ENCODE results near the gene JARID2.

Gene JARID2

DNA sequence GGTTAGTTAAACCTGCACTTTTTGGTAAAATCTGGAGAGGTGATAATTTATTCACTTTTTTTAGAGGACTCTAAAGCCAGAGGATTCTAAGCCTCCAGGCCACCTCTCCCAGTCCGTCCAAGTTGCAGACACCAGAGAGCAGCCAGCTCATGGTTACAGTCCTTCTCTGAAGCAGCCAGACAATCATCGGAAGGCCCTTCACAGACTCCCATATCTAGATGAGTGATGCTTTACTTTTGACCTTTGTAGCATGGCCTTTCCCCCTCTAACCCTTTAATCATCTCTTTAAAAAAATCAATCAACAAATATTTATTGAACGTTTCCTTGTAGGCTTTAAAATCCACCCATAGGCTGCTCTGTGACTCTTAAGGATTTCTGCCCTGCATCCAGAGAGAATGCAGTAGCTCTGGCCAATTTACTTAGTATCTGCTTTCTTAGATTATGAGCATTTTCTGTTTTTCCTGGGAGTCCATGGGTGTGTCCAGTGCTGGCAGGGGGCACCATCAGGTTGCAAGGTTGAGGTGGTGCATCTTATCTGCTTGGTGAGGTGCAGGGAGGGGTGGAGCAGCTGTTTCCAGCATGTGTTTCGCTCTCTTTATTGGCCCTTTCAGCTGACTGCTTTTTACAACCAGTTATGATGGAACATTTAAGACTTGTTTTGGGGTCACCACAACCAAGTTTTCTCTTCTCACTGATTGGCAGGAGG lies 58.6 kb downstream of the JARID2 start:
- TF ChIP-seq, protein P1, sequence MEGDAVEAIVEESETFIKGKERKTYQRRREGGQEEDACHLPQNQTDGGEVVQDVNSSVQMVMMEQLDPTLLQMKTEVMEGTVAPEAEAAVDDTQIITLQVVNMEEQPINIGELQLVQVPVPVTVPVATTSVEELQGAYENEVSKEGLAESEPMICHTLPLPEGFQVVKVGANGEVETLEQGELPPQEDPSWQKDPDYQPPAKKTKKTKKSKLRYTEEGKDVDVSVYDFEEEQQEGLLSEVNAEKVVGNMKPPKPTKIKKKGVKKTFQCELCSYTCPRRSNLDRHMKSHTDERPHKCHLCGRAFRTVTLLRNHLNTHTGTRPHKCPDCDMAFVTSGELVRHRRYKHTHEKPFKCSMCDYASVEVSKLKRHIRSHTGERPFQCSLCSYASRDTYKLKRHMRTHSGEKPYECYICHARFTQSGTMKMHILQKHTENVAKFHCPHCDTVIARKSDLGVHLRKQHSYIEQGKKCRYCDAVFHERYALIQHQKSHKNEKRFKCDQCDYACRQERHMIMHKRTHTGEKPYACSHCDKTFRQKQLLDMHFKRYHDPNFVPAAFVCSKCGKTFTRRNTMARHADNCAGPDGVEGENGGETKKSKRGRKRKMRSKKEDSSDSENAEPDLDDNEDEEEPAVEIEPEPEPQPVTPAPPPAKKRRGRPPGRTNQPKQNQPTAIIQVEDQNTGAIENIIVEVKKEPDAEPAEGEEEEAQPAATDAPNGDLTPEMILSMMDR (conservative IDR thresholded peaks at IDR 0.05; ENCODE audit: low read depth, low read length): no peak
- DNase-seq (ENCODE audit: low read depth): no peak
- no peak overlapping the region for H3K4me3 ChIP-seq (ENCODE audit: low read depth, low read length)

DNA sequence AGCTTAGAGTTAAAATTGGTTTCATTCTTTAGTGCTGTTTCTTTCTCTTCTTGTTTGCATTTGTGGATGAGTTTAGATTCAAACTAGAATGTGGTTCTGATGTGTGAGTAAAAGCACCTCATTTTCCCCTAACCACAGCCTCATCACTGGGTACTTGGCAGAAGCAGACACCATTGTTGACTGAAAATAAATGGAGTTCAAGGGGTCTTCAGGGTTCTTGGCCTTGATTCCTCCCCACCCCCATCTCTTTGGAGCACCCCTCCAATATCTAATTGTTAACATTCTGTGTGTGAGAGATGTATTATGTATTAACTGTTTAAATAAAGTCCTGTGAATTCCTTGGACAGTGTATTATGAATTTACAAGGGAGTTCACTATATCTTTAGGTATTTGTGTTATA lies 59.6 kb downstream of the JARID2 start:
- H3K4me3 ChIP-seq (ENCODE audit: low read depth, low read length): no peak overlapping the region
- DNase-seq (ENCODE audit: low read depth): no peak
- TF ChIP-seq, protein P1 (conservative IDR thresholded peaks at IDR 0.05; ENCODE audit: low read depth, low read length): no peak

DNA sequence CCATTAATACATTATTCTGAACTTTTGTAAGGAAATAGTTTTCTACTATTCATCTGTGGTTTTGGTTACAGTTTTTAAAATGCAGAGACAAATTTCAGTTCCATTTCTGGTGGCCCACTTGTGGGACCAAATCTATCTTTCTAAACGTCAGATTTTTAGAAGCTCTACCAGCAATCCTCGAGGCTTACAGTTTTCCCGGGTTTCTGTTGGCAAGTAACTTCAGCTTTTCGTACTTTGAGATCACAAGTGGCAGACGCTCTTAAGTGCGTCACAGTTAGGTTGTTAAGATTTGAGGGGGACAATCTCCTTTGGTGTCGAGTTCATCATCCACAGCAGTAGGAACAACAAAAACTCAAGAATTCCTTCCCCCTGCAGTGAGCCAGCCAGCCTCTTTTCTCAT lies 60.0 kb downstream of the JARID2 start:
- no peak overlapping the region for H3K4me3 ChIP-seq (ENCODE audit: low read depth, low read length)
- DNase-seq (ENCODE audit: low read depth): no peak
- TF ChIP-seq, protein P1 (conservative IDR thresholded peaks at IDR 0.05; ENCODE audit: low read depth, low read length): no peak

DNA sequence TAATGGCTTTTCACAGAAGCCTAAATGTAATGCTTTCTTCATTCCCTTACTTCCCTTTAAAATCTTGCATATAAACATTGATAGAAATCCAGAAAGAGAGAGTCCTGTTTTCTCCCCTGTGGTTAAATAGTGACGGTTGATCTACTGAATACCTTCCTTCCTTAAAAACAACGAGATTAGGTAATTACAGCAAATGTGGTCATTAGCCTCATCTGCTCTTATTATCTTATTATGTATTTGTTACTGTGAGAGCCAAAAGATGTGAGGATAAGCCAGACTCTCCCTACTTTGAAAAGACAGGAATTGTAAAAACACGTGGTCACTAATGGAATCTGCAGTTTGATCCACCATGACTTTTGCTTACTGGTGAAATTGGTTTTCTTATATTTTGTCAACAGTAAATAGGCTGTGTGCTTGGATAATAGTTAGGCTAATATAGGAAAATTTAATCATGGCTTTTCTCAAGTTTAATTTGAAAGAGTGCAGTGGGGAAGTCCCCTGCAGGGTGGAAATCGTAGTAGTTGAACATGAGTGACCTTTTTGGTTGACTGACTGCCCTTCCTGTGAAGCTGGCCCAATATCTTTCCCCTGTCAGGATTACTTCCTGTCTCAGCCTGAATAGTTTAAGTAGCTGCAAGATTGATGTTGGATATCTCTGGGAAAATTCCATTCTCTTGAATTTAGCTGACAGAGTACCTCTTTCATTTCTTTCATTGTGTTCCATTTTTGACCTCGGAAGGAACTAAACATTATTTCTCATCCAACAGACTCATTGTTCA lies 62.8 kb downstream of the JARID2 start:
- no peak overlapping the region for H3K4me3 ChIP-seq (ENCODE audit: low read depth, low read length)
- no peak for DNase-seq (ENCODE audit: low read depth)
- TF ChIP-seq, protein P1 (conservative IDR thresholded peaks at IDR 0.05; ENCODE audit: low read depth, low read length): no peak

DNA sequence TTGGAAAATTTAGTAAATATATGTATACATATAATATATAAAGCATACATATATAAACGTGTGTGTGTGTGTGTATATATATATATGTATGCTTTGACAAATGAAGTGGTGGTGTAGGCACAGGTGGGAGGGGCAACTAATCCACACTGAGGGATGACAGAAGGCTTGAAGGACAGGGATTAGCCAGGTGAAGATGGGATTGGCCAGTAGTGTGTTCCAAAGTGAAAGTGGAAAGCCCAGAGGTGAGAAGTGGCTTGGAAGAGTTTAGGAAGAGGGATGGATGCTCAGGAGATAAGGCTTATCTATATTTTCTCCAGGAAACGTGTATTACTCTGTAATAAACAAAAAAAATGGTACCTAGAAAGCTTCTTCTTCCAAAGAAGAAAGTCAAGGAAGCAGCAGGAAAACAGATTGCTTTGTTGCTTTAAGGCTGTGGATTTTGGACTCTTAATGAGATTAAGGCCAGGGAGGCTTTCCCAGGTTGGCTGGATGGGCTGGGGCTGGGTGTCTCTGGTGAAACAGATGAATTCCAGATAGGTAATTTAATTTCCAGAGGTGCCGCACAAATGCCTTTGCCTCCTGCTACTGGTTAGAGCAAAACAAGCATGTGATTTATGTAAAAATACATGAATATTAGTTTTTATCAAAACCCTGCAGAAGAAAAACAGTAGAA lies 63.9 kb downstream of the JARID2 start:
- DNase-seq (ENCODE audit: low read depth): no peak
- no peak overlapping the region for H3K4me3 ChIP-seq (ENCODE audit: low read depth, low read length)
- TF ChIP-seq, protein P1 (conservative IDR thresholded peaks at IDR 0.05; ENCODE audit: low read depth, low read length): no peak

DNA sequence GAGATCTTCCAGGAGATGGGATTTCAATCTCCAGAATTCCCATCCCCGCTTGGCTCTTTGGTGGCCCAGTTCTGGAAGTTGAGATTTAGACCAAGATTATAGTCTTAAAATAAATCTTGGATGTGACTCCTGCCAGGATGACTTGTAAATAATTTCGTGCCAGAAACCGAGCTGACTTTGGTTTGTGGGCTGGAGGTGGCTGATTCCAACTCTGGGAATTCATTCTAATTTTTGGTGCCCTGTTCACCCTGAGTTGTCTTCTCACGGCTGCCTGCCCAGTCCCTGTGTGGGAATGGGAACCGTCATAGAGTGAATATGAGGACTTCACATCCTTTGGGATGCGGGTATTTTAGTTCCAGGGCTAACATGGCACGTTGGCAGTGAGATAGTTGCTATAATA lies 64.8 kb downstream of the JARID2 start:
- DNase-seq (ENCODE audit: low read depth): no peak
- no peak overlapping the region for H3K4me3 ChIP-seq (ENCODE audit: low read depth, low read length)
- TF ChIP-seq, protein P1 (conservative IDR thresholded peaks at IDR 0.05; ENCODE audit: low read depth, low read length): no peak
